Thoracic aorta (tissue), 2 donors: ENCODE results near the gene CECR2. TPM values are rescaled to one million over a fixed set of nuclear protein-coding genes. Genes with fewer than 3 reads are reported as not detected.

Source experiments
- ATAC-seq: fragments of 150-250 bp; one replicate; pipeline ENCODE4 v1.8.0; 2017; ENCODE audit warnings: low read depth; ENCODE audit not compliant: insufficient number of reproducible peaks, low FRiP score
- DNase-seq: peaks from one replicate; pipeline ENCODE4 v3.0.0-alpha.2; 2020; ENCODE audit warnings: low spot score
- H3K27ac ChIP-seq, 2 donors: fragments of 200-600 bp; sonication (generic); 1 replicate in 1 of 2; 2 replicates in 1 of 2; pipeline ENCODE4 v1.5.1; 2016; ENCODE audit warnings: mild to moderate bottlenecking in 2 of 2, moderate library complexity in 2 of 2
- H3K27me3 ChIP-seq: fragments of 200-600 bp; sonication (generic); replicated peaks from 2 replicates; pipeline ENCODE4 v1.6.0; 2016; ENCODE audit warnings: mild to moderate bottlenecking; ENCODE audit not compliant: insufficient read depth
- H3K36me3 ChIP-seq: fragments of 200-600 bp; sonication (generic); one replicate; pipeline ENCODE4 v1.5.1; 2016
- H3K4me1 ChIP-seq, 2 donors: fragments of 200-600 bp; sonication (generic); 1 replicate in 1 of 2; 2 replicates in 1 of 2; pipeline versions ENCODE4 v1.5.1 to v1.6.0; 2016; ENCODE audit warnings: low read depth in 2 of 2, mild to moderate bottlenecking in 1 of 2; ENCODE audit not compliant: control insufficient read depth in 1 of 2
- H3K4me3 ChIP-seq: fragments of 200-600 bp; sonication (generic); 2 replicates; pipeline ENCODE4 v1.5.1; 2016; ENCODE audit warnings: mild to moderate bottlenecking
- H3K9me3 ChIP-seq: fragments of 200-600 bp; sonication (generic); 2 replicates; pipeline ENCODE4 v1.5.1; 2016
- CTCF ChIP-seq: fragments of 200-600 bp; sonication (generic); IDR thresholded peaks from one replicate; pipeline ENCODE4 v1.5.1; 2019; ENCODE audit warnings: antibody characterized with exemption
- total RNA-seq, 2 donors: library from RNA; depleted of rRNA; stranded (reverse); fragments of >200 nt; gene quantifications; one replicate each; pipeline versions ENCODE4 v1.1.0 to v1.2.3, GENCODE V29; 2016

The CECR2 gene
- total RNA-seq, 2 donors from 2014 or later: 0.28 TPM; not detected in 1

- Histone ChIP-seq H3K27ac (no peak overlapping the region), H3K27me3 (no peaks in the 10 kb centered on the region), H3K9me3 (no peaks in the 10 kb centered on the region), H3K4me1 (no peaks in the 10 kb centered on the region), H3K36me3 (no peaks in the 10 kb centered on the region), H3K4me3 (no peak overlapping the region)
- ATAC-seq (no peak), DNase-seq (no peak)
- TF ChIP-seq CTCF: no peak
These were observed 7.7 kb downstream of the CECR2 start for GRCh38 chr22:17376950-17377349.

- ATAC-seq (no peak), DNase-seq (no peak)
- Histone ChIP-seq H3K4me3 (no peak overlapping the region), H3K27ac (no peak overlapping the region), H3K4me1 (no peaks in the 10 kb centered on the region), H3K27me3 (no peaks in the 10 kb centered on the region), H3K9me3 (peaks cover 4% of the 10 kb centered on the region), H3K36me3 (no peaks in the 10 kb centered on the region)
- no peak for TF ChIP-seq CTCF
These were observed 10.7 kb downstream of the CECR2 start for GRCh38 chr22:17379944-17380343.

- Histone ChIP-seq H3K27ac (no peak overlapping the region), H3K36me3 (no peaks in the 10 kb centered on the region), H3K4me1 (no peaks in the 10 kb centered on the region), H3K9me3 (peaks cover 4% of the 10 kb centered on the region), H3K4me3 (no peak overlapping the region), H3K27me3 (no peaks in the 10 kb centered on the region)
- TF ChIP-seq CTCF: no peak
- DNase-seq (no peak), ATAC-seq (no peak)
These were observed 11.3 kb downstream of the CECR2 start for GRCh38 chr22:17380359-17381087.

- ATAC-seq: no peak
- TF ChIP-seq CTCF: no peak
These were observed 12.1 kb downstream of the CECR2 start for GRCh38 chr22:17381192-17381913.

GRCh38 chr22:17384612-17385330 lies 15.5 kb downstream of the CECR2 start:
- Histone ChIP-seq H3K4me3 (no peak overlapping the region), H3K9me3 (peaks cover 4% of the 10 kb centered on the region)

More at GRCh38 chr22:17381192-17381913, 12.1 kb downstream of the CECR2 start:
- peaks cover 4% of the 10 kb centered on the region for H3K9me3 ChIP-seq
- H3K27me3 ChIP-seq: no peaks in the 10 kb centered on the region
- no peak overlapping the region for H3K27ac ChIP-seq
- DNase-seq: no peak
- no peak overlapping the region for H3K4me3 ChIP-seq
- no peaks in the 10 kb centered on the region for H3K4me1 ChIP-seq
- H3K36me3 ChIP-seq: no peaks in the 10 kb centered on the region

More at GRCh38 chr22:17384612-17385330, 15.5 kb downstream of the CECR2 start:
- DNase-seq (no peak), ATAC-seq (no peak)
- Histone ChIP-seq H3K27ac (no peak overlapping the region), H3K27me3 (no peaks in the 10 kb centered on the region), H3K36me3 (no peaks in the 10 kb centered on the region), H3K4me1 (no peaks in the 10 kb centered on the region)
- TF ChIP-seq CTCF: no peak
